ENCODE measurements around the gene GALNTL6.

GALNTL6 gene

DNA sequence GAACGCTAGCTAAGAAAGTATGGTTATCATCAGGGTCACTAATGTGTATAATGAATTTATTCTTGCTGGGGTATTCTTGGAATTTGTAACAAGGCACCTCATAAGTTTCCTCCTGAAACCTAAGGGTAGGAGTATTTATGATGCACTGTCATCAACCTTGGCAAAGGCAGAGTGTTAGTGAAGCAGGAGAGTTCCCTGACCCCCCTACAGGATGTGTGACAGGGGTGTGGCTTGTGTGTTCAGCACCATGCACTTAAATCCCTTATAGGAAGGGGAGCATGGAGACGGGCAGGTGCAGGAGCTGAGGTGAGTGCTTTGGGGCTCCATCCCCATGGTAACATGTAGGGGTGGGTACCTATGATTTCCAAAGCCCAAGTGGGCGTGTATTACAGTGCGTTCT, 237.7 kb downstream of the GALNTL6 start:
- H3K4me3 ChIP-seq (ENCODE audit: low read depth, low read length): no peak overlapping the region
- TF ChIP-seq, protein P1, sequence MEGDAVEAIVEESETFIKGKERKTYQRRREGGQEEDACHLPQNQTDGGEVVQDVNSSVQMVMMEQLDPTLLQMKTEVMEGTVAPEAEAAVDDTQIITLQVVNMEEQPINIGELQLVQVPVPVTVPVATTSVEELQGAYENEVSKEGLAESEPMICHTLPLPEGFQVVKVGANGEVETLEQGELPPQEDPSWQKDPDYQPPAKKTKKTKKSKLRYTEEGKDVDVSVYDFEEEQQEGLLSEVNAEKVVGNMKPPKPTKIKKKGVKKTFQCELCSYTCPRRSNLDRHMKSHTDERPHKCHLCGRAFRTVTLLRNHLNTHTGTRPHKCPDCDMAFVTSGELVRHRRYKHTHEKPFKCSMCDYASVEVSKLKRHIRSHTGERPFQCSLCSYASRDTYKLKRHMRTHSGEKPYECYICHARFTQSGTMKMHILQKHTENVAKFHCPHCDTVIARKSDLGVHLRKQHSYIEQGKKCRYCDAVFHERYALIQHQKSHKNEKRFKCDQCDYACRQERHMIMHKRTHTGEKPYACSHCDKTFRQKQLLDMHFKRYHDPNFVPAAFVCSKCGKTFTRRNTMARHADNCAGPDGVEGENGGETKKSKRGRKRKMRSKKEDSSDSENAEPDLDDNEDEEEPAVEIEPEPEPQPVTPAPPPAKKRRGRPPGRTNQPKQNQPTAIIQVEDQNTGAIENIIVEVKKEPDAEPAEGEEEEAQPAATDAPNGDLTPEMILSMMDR (IDR thresholded peaks at IDR 0.05; ENCODE audit: borderline replicate concordance, insufficient read depth, low read depth, low read length): no peak

DNA sequence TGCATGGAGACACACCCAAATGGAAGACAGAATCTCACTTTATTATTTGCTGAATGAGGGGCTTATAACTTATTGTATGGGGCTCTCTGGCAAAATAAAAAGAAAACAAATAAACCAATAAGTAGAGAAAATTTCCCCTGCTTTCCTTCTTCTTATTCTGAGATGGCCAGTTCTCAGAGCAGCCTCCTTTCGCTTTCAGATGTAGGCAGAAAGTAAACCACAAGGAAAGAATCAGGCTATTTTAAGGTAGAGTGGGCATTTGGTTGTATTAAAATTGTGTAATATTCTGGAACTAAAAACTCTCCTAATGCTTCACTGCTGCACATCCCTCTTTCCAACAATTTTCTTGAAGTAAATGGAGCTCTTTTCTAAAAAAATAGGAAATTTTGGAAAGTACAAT, 241.8 kb downstream of the GALNTL6 start:
- no peak overlapping the region for H3K4me3 ChIP-seq (ENCODE audit: low read depth, low read length)
- TF ChIP-seq, protein P1 (IDR thresholded peaks at IDR 0.05; ENCODE audit: borderline replicate concordance, insufficient read depth, low read depth, low read length): no peak

DNA sequence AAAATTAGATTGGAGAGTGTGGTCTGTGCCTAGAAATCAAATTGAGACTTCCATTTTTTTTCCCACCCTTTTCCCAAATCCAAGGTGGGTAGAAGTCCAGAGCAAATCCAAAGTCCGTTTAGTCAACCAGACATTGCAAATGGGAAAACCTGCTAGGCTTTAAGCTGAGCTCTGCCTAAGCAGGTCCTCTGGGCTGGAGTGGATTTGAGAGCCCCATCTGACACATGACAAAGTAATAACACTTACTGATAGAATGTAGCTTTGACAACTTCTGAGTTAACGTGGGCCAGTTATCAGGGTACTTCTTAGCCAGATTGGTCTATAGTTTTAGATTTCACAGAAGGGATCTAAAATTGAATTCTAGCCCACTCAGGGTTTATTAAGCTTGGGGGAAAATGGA, 242.3 kb downstream of the GALNTL6 start:
- TF ChIP-seq, protein P1 (IDR thresholded peaks at IDR 0.05; ENCODE audit: borderline replicate concordance, insufficient read depth, low read depth, low read length): no peak
- H3K4me3 ChIP-seq (ENCODE audit: low read depth, low read length): no peak overlapping the region

DNA sequence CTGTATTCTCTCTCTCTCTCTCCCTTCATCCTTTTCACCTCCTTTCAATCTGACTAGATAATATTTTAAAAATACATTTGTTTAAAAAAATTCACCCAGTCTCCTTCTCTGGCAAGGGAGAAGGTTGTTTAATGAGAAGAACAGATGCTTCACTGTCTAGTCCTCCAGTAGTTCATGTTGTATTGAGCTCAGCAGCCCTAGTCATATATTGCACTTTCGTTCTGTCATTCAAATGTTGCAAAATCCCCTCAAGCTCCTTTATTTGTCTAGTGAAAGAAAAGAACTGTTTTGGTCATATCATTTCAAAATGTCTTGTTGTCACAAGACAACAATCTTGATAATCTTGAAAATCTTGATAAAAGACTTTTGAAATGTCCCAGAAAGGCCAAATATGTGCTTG, 248.0 kb downstream of the GALNTL6 start:
- TF ChIP-seq, protein P1 (IDR thresholded peaks at IDR 0.05; ENCODE audit: borderline replicate concordance, insufficient read depth, low read depth, low read length): no peak
- no peak overlapping the region for H3K4me3 ChIP-seq (ENCODE audit: low read depth, low read length)

DNA sequence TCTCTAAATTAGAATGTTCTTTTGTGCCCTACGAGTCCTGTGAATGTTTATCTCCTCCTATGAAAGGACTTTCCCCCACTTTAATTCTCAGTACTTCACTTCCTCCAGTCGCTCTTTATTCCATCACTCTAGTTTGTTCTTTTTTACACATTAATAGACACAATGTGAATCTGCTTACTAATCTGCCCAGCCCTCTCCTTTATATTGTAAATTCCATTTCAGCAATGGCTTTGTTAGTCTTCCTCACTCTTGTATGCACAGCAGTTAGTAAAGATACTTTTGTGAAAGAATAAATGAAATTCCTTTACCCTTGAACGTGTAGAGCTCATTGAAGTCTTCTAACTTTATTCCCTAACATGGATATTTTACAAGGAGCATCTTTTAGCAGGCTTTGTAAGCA, 255.3 kb downstream of the GALNTL6 start:
- TF ChIP-seq, protein P1 (IDR thresholded peaks at IDR 0.05; ENCODE audit: borderline replicate concordance, insufficient read depth, low read depth, low read length): no peak
- no peak overlapping the region for H3K4me3 ChIP-seq (ENCODE audit: low read depth, low read length)

DNA sequence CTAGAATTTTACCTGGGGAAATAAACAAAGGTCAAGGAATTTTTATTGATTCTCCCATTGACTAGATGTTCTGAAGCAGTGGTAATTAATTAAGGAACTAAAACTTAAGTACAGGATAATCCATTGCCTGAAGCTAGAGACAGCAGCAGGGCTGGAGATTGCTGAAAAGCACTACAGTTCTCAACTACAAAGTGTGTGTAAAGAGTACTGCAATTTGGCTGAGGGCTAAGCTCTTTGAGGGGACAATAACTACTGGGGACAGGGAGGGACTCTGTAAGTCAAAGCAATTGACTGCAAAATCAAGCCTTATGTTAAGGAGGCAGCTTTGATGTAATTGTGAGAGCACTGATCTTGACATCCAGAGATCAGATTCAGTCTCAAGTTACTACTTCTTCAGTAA, 260.4 kb downstream of the GALNTL6 start:
- TF ChIP-seq, protein P1 (IDR thresholded peaks at IDR 0.05; ENCODE audit: borderline replicate concordance, insufficient read depth, low read depth, low read length): no peak
- no peak overlapping the region for H3K4me3 ChIP-seq (ENCODE audit: low read depth, low read length)

DNA sequence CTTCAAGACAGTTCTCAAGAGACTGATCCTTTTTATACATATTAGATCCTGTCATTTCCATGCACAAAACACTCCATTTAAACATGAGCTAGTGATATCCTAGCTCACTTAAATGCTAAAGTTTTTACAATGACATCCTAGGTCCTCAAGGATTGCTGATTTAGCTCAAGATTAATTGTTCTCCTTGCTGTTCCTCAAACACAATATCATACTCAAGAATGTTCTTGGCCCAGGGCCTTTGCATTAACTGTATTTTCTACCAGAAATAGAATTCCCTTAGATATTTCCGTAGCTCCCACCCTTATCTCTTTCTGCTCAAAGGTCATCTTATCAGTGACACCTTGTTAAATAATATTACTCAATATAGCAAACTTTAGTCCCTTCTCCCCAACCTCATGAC, 270.1 kb downstream of the GALNTL6 start:
- H3K4me3 ChIP-seq (ENCODE audit: low read depth, low read length): no peak overlapping the region
- TF ChIP-seq, protein P1 (IDR thresholded peaks at IDR 0.05; ENCODE audit: borderline replicate concordance, insufficient read depth, low read depth, low read length): no peak
